ENCODE data around the gene PALLD.

- no peak for TF ChIP-seq CTCF (optimal IDR thresholded peaks at IDR 0.05 in 1 of 3, IDR thresholded peaks at IDR 0.05 in 1 of 3, conservative IDR thresholded peaks at IDR 0.05 in 1 of 3; ENCODE audit: extremely low read depth in 1 of 3, insufficient read depth in 2 of 3, low read length in 3 of 3)
- no peak for TF ChIP-seq EZH2 (IDR thresholded peaks at IDR 0.05; ENCODE audit: low read length)
Measured at GRCh38 chr4:168866635-168867034, 369.8 kb downstream of the PALLD start.

Data from keratinocyte (primary cell).